ENCODE results near the gene SPOCD1.

DNA sequence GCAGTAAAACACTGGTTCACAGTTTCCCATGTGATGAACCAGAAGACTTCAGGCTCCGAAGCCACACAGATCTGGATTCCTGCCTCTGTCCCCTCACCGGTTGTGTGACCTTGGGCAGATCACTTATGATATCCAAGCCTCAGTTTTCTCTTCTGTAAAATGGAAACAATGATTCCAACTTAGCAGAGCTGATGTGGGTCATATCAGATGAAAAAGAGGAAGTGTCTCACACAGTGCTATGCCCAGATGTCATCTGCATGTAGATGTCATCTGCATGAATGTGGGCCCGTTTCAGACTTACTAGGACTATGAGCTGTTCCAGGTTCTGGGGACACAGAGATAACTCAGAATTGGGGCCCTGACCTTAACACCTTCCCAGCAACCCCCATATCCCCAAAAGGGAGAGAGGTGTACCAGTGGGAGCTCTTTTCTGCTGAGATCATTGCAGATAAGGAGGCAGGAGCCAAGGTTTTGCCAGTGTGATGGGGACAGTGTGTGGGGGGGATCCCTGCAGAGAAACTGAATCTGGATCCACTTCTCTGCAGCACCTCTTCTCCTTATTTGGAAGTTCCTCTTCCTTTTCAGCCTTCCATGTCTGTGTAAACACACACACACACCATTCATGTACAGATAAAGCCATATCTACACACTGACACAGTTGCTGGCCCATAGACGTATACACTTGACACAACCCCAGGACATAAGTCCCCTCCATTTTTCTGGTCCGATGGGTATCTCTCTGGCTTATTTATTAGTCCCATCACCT, 46.7 kb downstream of the SPOCD1 start:
- no peak for TF ChIP-seq POLR2A (IDR thresholded peaks at IDR 0.05; ENCODE audit: low read depth, low read length)
- no peak for TF ChIP-seq POLR2AphosphoS5 (IDR thresholded peaks at IDR 0.05; ENCODE audit: low read depth, low read length)
- no peak for TF ChIP-seq TAF1 (IDR thresholded peaks at IDR 0.05; ENCODE audit: borderline replicate concordance, low read depth, low read length)
